GM19467 (cell line): ENCODE measurements around the gene EEIG1.

Experiments
- ATAC-seq: cut with Tn5 transposase; IDR thresholded peaks from one replicate; pipeline ENCODE4 v1.9.1; 2021; ENCODE audit warnings: mild to moderate bottlenecking, moderate library complexity; ENCODE audit not compliant: unreplicated experiment

Gene EEIG1

GRCh38 chr9:128001779-128002298, 21.1 kb upstream of the EEIG1 start:
- ATAC-seq: no peak

GRCh38 chr9:128001151-128001778, 20.5 kb upstream of the EEIG1 start:
- no peak for ATAC-seq

- ATAC-seq: no peak
These were observed 18.7 kb upstream of the EEIG1 start for GRCh38 chr9:127999461-127999860.

- ATAC-seq: no peak
These were observed 12.9 kb upstream of the EEIG1 start for GRCh38 chr9:127993721-127994120.

- ATAC-seq: no peak
These were observed 11.0 kb upstream of the EEIG1 start for GRCh38 chr9:127991757-127992274.

- no peak for ATAC-seq
These were observed 10.4 kb upstream of the EEIG1 start for GRCh38 chr9:127991017-127991756.

- ATAC-seq: no peak
These were observed 9.8 kb upstream of the EEIG1 start for GRCh38 chr9:127990554-127990953.

GRCh38 chr9:127989094-127989493, 8.3 kb upstream of the EEIG1 start:
- ATAC-seq: no peak

- ATAC-seq: no peak
These were observed 6.4 kb upstream of the EEIG1 start for GRCh38 chr9:127987103-127987614.

- ATAC-seq: no peak
These were observed 4.2 kb upstream of the EEIG1 start for GRCh38 chr9:127985011-127985410.

GRCh38 chr9:127983847-127984289, 3.1 kb upstream of the EEIG1 start:
- peak; percentile 31 for ATAC-seq

- no peak for ATAC-seq
These were observed 2.1 kb upstream of the EEIG1 start for GRCh38 chr9:127982912-127983311.

- ATAC-seq: no peak
These were observed 851 bp upstream of the EEIG1 start for GRCh38 chr9:127981559-127982121.

- ATAC-seq: peak; percentile 25
These were observed 606 bp downstream of the EEIG1 start for GRCh38 chr9:127980060-127980705.

GRCh38 chr9:127979333-127980059, 1.3 kb downstream of the EEIG1 start:
- no peak for ATAC-seq

GRCh38 chr9:127979015-127979332, 1.8 kb downstream of the EEIG1 start:
- ATAC-seq: no peak

GRCh38 chr9:127977884-127978647, 2.7 kb downstream of the EEIG1 start:
- ATAC-seq: no peak

- ATAC-seq: no peak
These were observed 3.5 kb downstream of the EEIG1 start for GRCh38 chr9:127977009-127977883.

- no peak for ATAC-seq
These were observed 4.3 kb downstream of the EEIG1 start for GRCh38 chr9:127976498-127976897.
